ENCODE measurements around the gene SSB.

DNA sequence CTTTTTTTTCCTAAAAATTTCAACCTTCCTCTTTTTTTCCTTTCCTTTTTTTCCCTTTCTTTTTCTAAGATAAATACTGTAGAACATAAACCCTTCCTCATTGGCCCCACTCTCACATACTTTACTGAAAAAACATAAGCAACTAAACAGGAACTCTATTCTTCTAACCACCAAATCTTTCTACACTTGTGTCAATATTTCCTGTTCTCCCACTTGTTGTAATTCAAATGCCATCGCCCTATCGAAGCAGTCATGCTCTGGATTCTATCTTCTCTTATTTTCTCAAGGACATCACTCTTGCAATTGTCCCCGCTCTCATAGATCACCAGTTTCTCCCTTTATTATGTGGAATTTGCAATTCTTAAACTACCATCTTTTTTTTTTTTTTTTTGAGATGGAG is 20.2 kb upstream of the SSB start:
- TF ChIP-seq, protein P1, sequence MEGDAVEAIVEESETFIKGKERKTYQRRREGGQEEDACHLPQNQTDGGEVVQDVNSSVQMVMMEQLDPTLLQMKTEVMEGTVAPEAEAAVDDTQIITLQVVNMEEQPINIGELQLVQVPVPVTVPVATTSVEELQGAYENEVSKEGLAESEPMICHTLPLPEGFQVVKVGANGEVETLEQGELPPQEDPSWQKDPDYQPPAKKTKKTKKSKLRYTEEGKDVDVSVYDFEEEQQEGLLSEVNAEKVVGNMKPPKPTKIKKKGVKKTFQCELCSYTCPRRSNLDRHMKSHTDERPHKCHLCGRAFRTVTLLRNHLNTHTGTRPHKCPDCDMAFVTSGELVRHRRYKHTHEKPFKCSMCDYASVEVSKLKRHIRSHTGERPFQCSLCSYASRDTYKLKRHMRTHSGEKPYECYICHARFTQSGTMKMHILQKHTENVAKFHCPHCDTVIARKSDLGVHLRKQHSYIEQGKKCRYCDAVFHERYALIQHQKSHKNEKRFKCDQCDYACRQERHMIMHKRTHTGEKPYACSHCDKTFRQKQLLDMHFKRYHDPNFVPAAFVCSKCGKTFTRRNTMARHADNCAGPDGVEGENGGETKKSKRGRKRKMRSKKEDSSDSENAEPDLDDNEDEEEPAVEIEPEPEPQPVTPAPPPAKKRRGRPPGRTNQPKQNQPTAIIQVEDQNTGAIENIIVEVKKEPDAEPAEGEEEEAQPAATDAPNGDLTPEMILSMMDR (IDR thresholded peaks at IDR 0.05; ENCODE audit: low read length): no peak
- no peak for TF ChIP-seq EZH2 (IDR thresholded peaks at IDR 0.05; ENCODE audit: borderline replicate concordance, low read length)
